H1 (cell line): ENCODE data around the gene HYCC1. TPM values are rescaled to one million over a fixed set of nuclear protein-coding genes. Genes with fewer than 3 reads are reported as not detected.
A peak's percentile ranks its signal among the peaks of the same experiment; 100 is the strongest.

Source experiments
- CTCF ChIA-PET: fragments of 300-600 bp; sonication (Branson Sonifier 250); formaldehyde crosslinking; loops from one replicate; lab custom pipeline; 2021; ENCODE audit not compliant: partially characterized antibody; lab: Charles Lee
- POLR2A ChIA-PET: fragments of 300-600 bp; sonication (Branson Sonifier 250); formaldehyde crosslinking; loops from one replicate; lab custom pipeline; 2021; ENCODE audit warnings: inconsistent platforms; ENCODE audit not compliant: partially characterized antibody; lab: Charles Lee
- DNase-seq, 2 experiments: peaks; one replicate each; pipeline versions ENCODE4 v3.0.0 to v3.0.0-alpha.2; 2010 to 2022; ENCODE audit warnings: low spot score in 2 of 2, low read depth in 1 of 2, mixed read lengths in 1 of 2
- FAIRE-seq: peaks from 2 replicates; lab custom pipeline; 2011; peaks lifted over from hg19 to GRCh38; lab: Jason Lieb, UNC
- H2AFZ ChIP-seq: 2 replicates; pipeline ENCODE4 v1.8.1; 2012; ENCODE audit warnings: low read length, inconsistent platforms
- H2AK5ac ChIP-seq: 2 replicates; pipeline ENCODE4 v1.6.1; 2013; ENCODE audit warnings: low read depth, low read length
- H2BK120ac ChIP-seq: replicated peaks from 2 replicates; pipeline ENCODE3; 2013; ENCODE audit warnings: low read depth, low read length, inconsistent platforms
- H2BK12ac ChIP-seq: 2 replicates; pipeline ENCODE4 v1.6.1; 2013; ENCODE audit warnings: low read depth, low read length
- H2BK15ac ChIP-seq: 2 replicates; pipeline ENCODE4 v1.6.1; 2013; ENCODE audit warnings: low read length
- H2BK20ac ChIP-seq: 2 replicates; pipeline ENCODE4 v1.6.1; 2013; ENCODE audit warnings: low read length
- H2BK5ac ChIP-seq: 2 replicates; pipeline ENCODE4 v1.6.1; 2013; ENCODE audit warnings: low read depth, low read length
- H3K14ac ChIP-seq: 2 replicates; pipeline ENCODE4 v1.6.1; 2013; ENCODE audit warnings: inconsistent platforms; ENCODE audit not compliant: insufficient read length
- H3K18ac ChIP-seq: 2 replicates; pipeline ENCODE4 v1.6.1; 2013; ENCODE audit warnings: low read length; ENCODE audit errors: extremely low read depth
- H3K23ac ChIP-seq: 2 replicates; pipeline ENCODE4 v1.6.1; 2013; ENCODE audit warnings: inconsistent platforms; ENCODE audit not compliant: insufficient read length
- H3K23me2 ChIP-seq: 2 replicates; pipeline ENCODE4 v1.6.1; 2013; ENCODE audit warnings: low read depth, low read length
- H3K27ac ChIP-seq: 2 replicates; pipeline ENCODE4 v1.6.1; 2011; ENCODE audit warnings: low read depth, low read length, inconsistent platforms
- H3K27me3 ChIP-seq, 4 experiments: replicated peaks in 1 of 4; 1 replicate in 1 of 4; 2 replicates in 3 of 4; pipeline versions ENCODE4 v1.6.1 to v1.8.1; 2011 to 2013; ENCODE audit warnings: low read length in 3 of 4, mild to moderate bottlenecking in 3 of 4, inconsistent platforms in 2 of 4, mixed read lengths in 2 of 4, moderate library complexity in 1 of 4; ENCODE audit not compliant: control insufficient read depth in 3 of 4, insufficient read depth in 3 of 4; ENCODE audit errors: extremely low read depth in 1 of 4
- H3K36me3 ChIP-seq, 4 experiments: 2 replicates each; pipeline versions ENCODE4 v1.6.1 to v1.8.1; 2011 to 2013; ENCODE audit warnings: mild to moderate bottlenecking in 4 of 4, low read length in 3 of 4, moderate library complexity in 2 of 4, control low read depth in 1 of 4, inconsistent platforms in 1 of 4; ENCODE audit not compliant: insufficient read depth in 4 of 4, control insufficient read depth in 2 of 4
- H3K4ac ChIP-seq: replicated peaks from 2 replicates; pipeline ENCODE3; 2013; ENCODE audit warnings: low read length, low read depth, mixed read lengths, inconsistent platforms; ENCODE audit not compliant: insufficient read length
- H3K4me1 ChIP-seq, 4 experiments: replicated peaks in 1 of 4; 1 replicate in 1 of 4; 2 replicates in 3 of 4; pipeline versions ENCODE4 v1.6.1 to v1.8.1; 2011 to 2013; ENCODE audit warnings: low read length in 3 of 4, inconsistent platforms in 2 of 4, mixed read lengths in 1 of 4; ENCODE audit not compliant: insufficient read depth in 4 of 4, control insufficient read depth in 3 of 4
- H3K4me2 ChIP-seq, 2 experiments: 2 replicates each; pipeline versions ENCODE4 v1.6.1 to v1.8.1; 2011 to 2013; ENCODE audit warnings: low read depth in 2 of 2, low read length in 2 of 2, control low read depth in 1 of 2, inconsistent platforms in 1 of 2, mild to moderate bottlenecking in 1 of 2; ENCODE audit not compliant: insufficient read depth in 1 of 2
- H3K4me3 ChIP-seq, 4 experiments: fragments of 200-600, 300-600 bp in 1 of 4; sonication (generic), shearing (Covaris generic), sonication (Bioruptor Twin) in 1 of 4; 2 replicates each; pipeline versions ENCODE4 v1.5.1 to v1.8.1; 2011 to 2016; ENCODE audit warnings: low read length in 4 of 4, low read depth in 3 of 4, control low read depth in 2 of 4, inconsistent platforms in 2 of 4, mild to moderate bottlenecking in 2 of 4, mixed read lengths in 1 of 4, moderate library complexity in 1 of 4; ENCODE audit not compliant: insufficient read depth in 2 of 4; ENCODE audit errors: extremely low read depth in 1 of 4
- H3K56ac ChIP-seq: replicated peaks from 2 replicates; pipeline ENCODE3; 2013; ENCODE audit warnings: low read depth, mild to moderate bottlenecking, mixed read lengths, low read length, inconsistent platforms; ENCODE audit not compliant: insufficient read length
- H3K79me1 ChIP-seq: 2 replicates; pipeline ENCODE4 v1.6.1; 2013; ENCODE audit warnings: low read depth, low read length, control low read depth
- H3K79me2 ChIP-seq, 2 experiments: 2 replicates each; pipeline versions ENCODE4 v1.6.1 to v1.8.1; 2012 to 2013; ENCODE audit warnings: low read length in 2 of 2, mild to moderate bottlenecking in 2 of 2, inconsistent platforms in 1 of 2; ENCODE audit not compliant: insufficient read depth in 2 of 2, control insufficient read depth in 1 of 2
- H3K9ac ChIP-seq, 4 experiments: replicated peaks in 1 of 4; 1 replicate in 1 of 4; 2 replicates in 3 of 4; pipeline versions ENCODE4 v1.6.1 to v1.8.1; 2011 to 2013; ENCODE audit warnings: low read depth in 3 of 4, low read length in 3 of 4, control low read depth in 2 of 4, mild to moderate bottlenecking in 2 of 4, moderate library complexity in 2 of 4, inconsistent platforms in 1 of 4; ENCODE audit errors: extremely low read depth in 1 of 4
- H3K9me3 ChIP-seq, 2 experiments: 2 replicates each; pipeline versions ENCODE4 v1.6.1 to v1.8.1; 2012 to 2013; ENCODE audit warnings: mild to moderate bottlenecking in 2 of 2, moderate library complexity in 2 of 2, control low read depth in 1 of 2, inconsistent platforms in 1 of 2, low read depth in 1 of 2, low read length in 1 of 2, mixed read lengths in 1 of 2; ENCODE audit not compliant: insufficient read depth in 2 of 2
- H4K20me1 ChIP-seq, 2 experiments: replicated peaks in 1 of 2; 2 replicates each; pipeline versions ENCODE3 to v1.8.1; 2011 to 2013; ENCODE audit warnings: inconsistent platforms in 2 of 2, low read length in 2 of 2, mild to moderate bottlenecking in 1 of 2; ENCODE audit not compliant: insufficient read depth in 2 of 2, control insufficient read depth in 1 of 2
- H4K5ac ChIP-seq: 2 replicates; pipeline ENCODE4 v1.6.1; 2013; ENCODE audit warnings: low read length, low read depth, mixed read lengths, inconsistent platforms; ENCODE audit not compliant: insufficient read length
- H4K8ac ChIP-seq: 2 replicates; pipeline ENCODE4 v1.8.0; 2013; ENCODE audit warnings: mild to moderate bottlenecking, moderate library complexity, low read length, inconsistent platforms; ENCODE audit not compliant: insufficient read depth; ENCODE audit errors: extremely low read depth
- H4K91ac ChIP-seq: replicated peaks from 2 replicates; pipeline ENCODE3; 2013; ENCODE audit warnings: low read length, mixed read lengths, inconsistent platforms; ENCODE audit not compliant: insufficient read length
- CHD2 ChIP-seq: IDR thresholded peaks from 2 replicates; pipeline ENCODE4 v1.6.1; 2012; ENCODE audit warnings: low read length, improper control_type of control experiment
- CTBP2 ChIP-seq: IDR thresholded peaks from 2 replicates; pipeline ENCODE4 v1.7.0; 2011; ENCODE audit warnings: borderline replicate concordance, mild to moderate bottlenecking, moderate library complexity, mixed read lengths, low read length; ENCODE audit not compliant: insufficient read depth, insufficient read length
- E2F6 ChIP-seq: IDR thresholded peaks from 2 replicates; pipeline ENCODE4 v1.6.1; 2012; ENCODE audit warnings: inconsistent platforms
- EGR1 ChIP-seq: IDR thresholded peaks from 2 replicates; pipeline ENCODE4 v1.6.1; 2011; ENCODE audit warnings: low read depth, low read length, borderline replicate concordance
- EP300 ChIP-seq, 2 experiments: IDR thresholded peaks; 1 replicate in 1 of 2; 2 replicates in 1 of 2; pipeline ENCODE4 v1.6.1; 2011 to 2012; ENCODE audit warnings: low read depth in 2 of 2, low read length in 2 of 2, mild to moderate bottlenecking in 2 of 2, borderline replicate concordance in 1 of 2, inconsistent platforms in 1 of 2, moderate library complexity in 1 of 2
- KDM1A ChIP-seq: fragments of 200-600, 300-600 bp; sonication (generic); IDR thresholded peaks from 2 replicates; pipeline ENCODE4 v1.7.1; 2016; ENCODE audit warnings: mild to moderate bottlenecking, low read length, borderline replicate concordance
- NRF1 ChIP-seq: IDR thresholded peaks from 2 replicates; pipeline ENCODE4 v1.6.1; 2011; ENCODE audit warnings: mild to moderate bottlenecking, low read depth, low read length, improper control_type of control experiment
- RXRA ChIP-seq: IDR thresholded peaks from 2 replicates; pipeline ENCODE4 v1.6.1; 2011; ENCODE audit warnings: low read depth, mild to moderate bottlenecking, low read length, moderate library complexity; ENCODE audit not compliant: insufficient read depth
- SAP30 ChIP-seq: fragments of 300-600 bp; sonication (generic); IDR thresholded peaks from 2 replicates; pipeline ENCODE4 v1.7.1; 2012; ENCODE audit warnings: low read length, moderate library complexity, mild to moderate bottlenecking, inconsistent platforms; ENCODE audit not compliant: insufficient read depth, insufficient replicate concordance
- SIX5 ChIP-seq: IDR thresholded peaks from 2 replicates; pipeline ENCODE4 v1.6.1; 2011; ENCODE audit warnings: mild to moderate bottlenecking, low read depth, low read length
- ZNF274 ChIP-seq: IDR thresholded peaks from 2 replicates; pipeline ENCODE4 v1.7.0; 2012; ENCODE audit warnings: low read length, borderline replicate concordance; ENCODE audit errors: extremely low read depth
- WGBS, 2 experiments: shearing (Covaris generic) in 1 of 2; methylation state at CpG; one replicate each; pipeline versions ENCODE4 v1.1.6 to v1.1.7; 2013 to 2015; ENCODE audit warnings: low lambda C conversion rate in 2 of 2, mixed read lengths in 2 of 2, inconsistent platforms in 1 of 2, low coverage in 1 of 2, missing lambda C conversion rate in 1 of 2; ENCODE audit not compliant: insufficient replicate concordance in 2 of 2, insufficient coverage in 1 of 2, insufficient read length in 1 of 2; ENCODE audit errors: extremely low coverage in 1 of 2, missing lambda C conversion rate in 1 of 2; 5-methylcytosine and 5-hydroxymethylcytosine counted together
- polyA plus RNA-seq, 7 experiments: library from polyadenylated mRNA; depleted of rRNA in 3 of 7; stranded (reverse) in 5 of 7; unstranded in 2 of 7; fragments of >200 nt in 5 of 7; fragments of 200-250 nt in 2 of 7; gene quantifications; 1 replicate in 5 of 7; 2 replicates in 1 of 7; 4 replicates in 1 of 7; pipeline versions ENCODE4 v1.2.1 to v1.2.3, GENCODE V29; 2011 to 2013; ENCODE audit warnings: missing spikeins in 2 of 7, mixed read lengths in 2 of 7
- total RNA-seq: library from RNA; stranded (reverse); fragmentation: NEBNext Ultra II Directional; extraction: Animal tissue kit (Norgen Biotek cat#: 25700); gene quantifications from 2 replicates; pipeline ENCODE4 v1.2.1, GENCODE V29; 2021

Gene HYCC1
- total and polyA plus RNA-seq, 2 of the 8 experiments (the other 6 are each of a cell fraction or from before 2014, with no cell fraction given), result 20.2 to 142 TPM

- Histone ChIP-seq H4K20me1 (peaks cover 4% of the 10 kb centered on the region in 2 experiments), H3K4me2 (peak overlapping the region; percentile 15 to 81)
- 79% methylated on average over 3 of the region's 3 CpGs; no CpG with 5 or more reads in 1 of the 2 experiments for WGBS, 2 experiments
- TF ChIP-seq EGR1 (no peak), EP300 (IDR thresholded peaks at IDR 0.05; ENCODE audit: borderline replicate concordance in 1 of 2, low read depth in 2 of 2, low read length in 2 of 2) (no peak), SAP30 (no peak), CHD2 (no peak), ZNF274 (no peak), NRF1 (no peak), E2F6 (no peak), KDM1A (no peak), CTBP2 (no peak), RXRA (no peak), SIX5 (no peak)
These were observed 2.6 kb downstream of the HYCC1 start for GRCh38 chr7:23011222-23011924.

More at GRCh38 chr7:23011222-23011924, 2.6 kb downstream of the HYCC1 start:
- H3K4me1 ChIP-seq, result peaks cover 0 to 6% (median 1%) of the 10 kb centered on the region in 4 experiments; a peak in 3 of 7 replicates
- H3K36me3 ChIP-seq, result no peaks in the 10 kb centered on the region
- H2BK120ac ChIP-seq, result no peak overlapping the region
- H4K8ac ChIP-seq, result no peak overlapping the region
- no peak overlapping the region for H3K4ac ChIP-seq
- peaks cover 5 to 69% of the 10 kb centered on the region in 2 experiments for H3K79me2 ChIP-seq
- ChIA-PET POLR2A (interaction anchor here (0.8 to 2.9 kb wide), 5 partner anchors 10 to 59 kb away, joined by 3 to 13 read pairs (median 4); no protein-coding TSS in a partner anchor), CTCF (interaction anchor here (0.8 to 2.3 kb wide), 5 partner anchors 17 to 458 kb away, joined by 3 to 7 read pairs (median 4); no protein-coding TSS in a partner anchor)
- no peaks in the 10 kb centered on the region for H3K27me3 ChIP-seq
- H3K9me3 ChIP-seq, result no peaks in the 10 kb centered on the region
- no peak overlapping the region for H3K9ac ChIP-seq
- H3K14ac ChIP-seq, result no peak overlapping the region
- H2BK5ac ChIP-seq, result no peak overlapping the region
- H3K23ac ChIP-seq, result no peak overlapping the region
- no peak for DNase-seq
- no peak overlapping the region for H2AK5ac ChIP-seq
- H3K18ac ChIP-seq, result no peak overlapping the region
- H2AFZ ChIP-seq, result no peak overlapping the region
- no peak for FAIRE-seq
- peaks cover 5% of the 10 kb centered on the region; the same call in 1 of the 2 replicates for H3K23me2 ChIP-seq
- no peak overlapping the region for H3K56ac ChIP-seq
- no peak overlapping the region for H3K27ac ChIP-seq
- no peak overlapping the region for H4K91ac ChIP-seq
- H2BK15ac ChIP-seq, result no peak overlapping the region
- peak overlapping the region in 1 of 4 experiments; percentile 76; a peak in 1 of 8 replicates for H3K4me3 ChIP-seq
- H3K79me1 ChIP-seq, result peaks cover 2% of the 10 kb centered on the region; the same call in 1 of the 2 replicates
- H2BK20ac ChIP-seq, result no peak overlapping the region
- no peak overlapping the region for H4K5ac ChIP-seq
- no peak overlapping the region for H2BK12ac ChIP-seq
